ENCODE results near the gene POLR2C. TPM values are rescaled to one million over a fixed set of nuclear protein-coding genes. Genes with fewer than 3 reads are reported as not detected.
A peak's percentile ranks its signal among the peaks of the same experiment; 100 is the strongest.
"Not testable (repeated sequence)": the region's sequence is repeated elsewhere in the genome, so short reads cannot be mapped to it uniquely, and the experiment has no call there.

POLR2C gene
- total RNA-seq, 4 donors from 2014 or later, result 77.1 to 146 (median 101) TPM

DNA sequence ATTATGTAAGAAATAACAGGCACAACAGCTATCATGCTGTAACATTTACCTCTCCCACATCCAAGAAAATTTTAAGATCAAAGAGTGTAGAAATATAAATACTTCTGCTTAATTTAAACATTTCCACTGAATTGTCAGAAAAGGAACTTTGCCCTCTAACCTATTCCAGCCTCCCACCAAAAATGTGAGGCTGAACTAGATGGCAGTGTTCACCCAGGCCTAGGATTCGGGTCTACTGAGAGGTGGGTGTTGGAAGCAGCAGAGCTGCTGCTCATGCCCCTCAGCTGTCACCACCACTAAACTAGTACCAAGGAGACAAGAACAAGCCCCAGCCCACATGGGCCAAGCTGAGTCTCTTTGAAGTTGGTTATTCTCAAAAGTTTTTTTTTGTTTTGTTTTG is 26.6 kb upstream of the POLR2C start:
- no peak for TF ChIP-seq CTCF (IDR thresholded peaks at IDR 0.05)
- TF ChIP-seq POLR2A (IDR thresholded peaks at IDR 0.05), result no peak
- TF ChIP-seq EP300 (IDR thresholded peaks at IDR 0.05), result no peak
- H3K9me3 ChIP-seq, result peaks cover 0 to 9% (median 0%) of the 10 kb centered on the region in 4 donors
- H3K27me3 ChIP-seq, result no peaks in the 10 kb centered on the region
- DNase-seq (ENCODE audit: low spot score in 2 of 2), result no peak
- no peaks in the 10 kb centered on the region for H3K4me1 ChIP-seq
- 83 to 100% methylated on average over 1 of the region's 1 CpG for WGBS, 2 donors
- no peak overlapping the region for H3K4me3 ChIP-seq
- no peak overlapping the region for H3K27ac ChIP-seq
- peaks cover 5 to 98% (median 31%) of the 10 kb centered on the region in 3 donors for H3K36me3 ChIP-seq

GRCh38 chr16:57439947-57440346 is 22.5 kb upstream of the POLR2C start:
- not testable (repeated sequence) for H3K4me3 ChIP-seq; H3K4me1 ChIP-seq; H3K27me3 ChIP-seq; DNase-seq (ENCODE audit: low spot score in 2 of 2); H3K27ac ChIP-seq; H3K9me3 ChIP-seq
- H3K36me3 ChIP-seq, result peaks cover 5 to 57% (median 14%) of the 10 kb centered on the region in 3 donors
- WGBS, 2 donors, result 97 to 98% methylated on average over 8 of the region's 8 CpGs

DNA sequence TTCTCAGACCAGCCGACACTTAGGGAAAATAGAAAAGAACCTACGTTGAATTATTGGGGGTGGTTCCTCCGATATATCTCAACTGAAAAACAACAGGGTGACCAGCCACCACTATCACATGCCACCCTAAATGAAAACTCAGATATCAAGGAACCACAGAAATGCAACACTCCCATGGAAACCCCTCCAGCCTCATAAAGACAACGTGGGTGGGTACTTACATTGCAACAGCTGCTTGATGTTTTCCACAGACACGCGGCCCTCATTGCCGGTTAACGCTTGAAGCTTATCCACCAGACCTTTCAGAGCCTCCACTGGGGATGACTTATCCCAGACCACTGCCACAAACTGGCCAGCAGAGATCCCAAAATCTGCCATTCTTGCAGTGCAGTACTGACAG is 21.9 kb upstream of the POLR2C start:
- H3K27ac ChIP-seq; DNase-seq (ENCODE audit: low spot score in 2 of 2); H3K27me3 ChIP-seq; H3K4me1 ChIP-seq; H3K4me3 ChIP-seq; H3K9me3 ChIP-seq: not testable (repeated sequence)
- 93 to 96% methylated on average over 8 of the region's 8 CpGs for WGBS, 2 donors
- H3K36me3 ChIP-seq, result peaks cover 5 to 51% (median 14%) of the 10 kb centered on the region in 3 donors

DNA sequence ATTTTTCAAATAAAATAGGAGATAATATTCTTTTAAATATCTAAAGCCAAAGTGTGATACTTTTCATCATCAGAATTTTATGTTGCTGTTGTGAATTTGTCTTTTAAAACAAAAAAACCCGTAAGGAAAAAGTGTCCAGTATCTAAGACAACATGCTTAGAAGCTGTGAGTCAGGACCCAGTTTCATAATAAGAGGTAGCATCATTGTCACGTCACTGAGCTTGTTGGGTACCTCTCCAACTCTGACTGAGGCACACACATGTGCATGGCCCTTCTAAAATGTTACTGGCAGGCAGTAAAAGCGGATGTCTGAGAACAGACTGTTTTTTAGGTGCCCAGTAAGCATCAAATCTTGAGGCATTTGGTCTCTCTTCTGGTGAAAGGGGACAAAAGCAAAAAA is 17.8 kb upstream of the POLR2C start:
- peaks cover 0 to 9% (median 0%) of the 10 kb centered on the region in 4 donors for H3K9me3 ChIP-seq
- H3K27ac ChIP-seq, result no peak overlapping the region
- peaks cover 0 to 11% (median 9%) of the 10 kb centered on the region in 3 donors for H3K36me3 ChIP-seq
- H3K27me3 ChIP-seq, result no peaks in the 10 kb centered on the region
- TF ChIP-seq CTCF (IDR thresholded peaks at IDR 0.05), result no peak
- TF ChIP-seq EP300 (IDR thresholded peaks at IDR 0.05), result no peak
- TF ChIP-seq POLR2A (IDR thresholded peaks at IDR 0.05), result no peak
- peaks cover 0 to 30% (median 11%) of the 10 kb centered on the region in 4 donors for H3K4me1 ChIP-seq
- 81 to 86% methylated on average over 3 of the region's 3 CpGs for WGBS, 2 donors
- no peak overlapping the region for H3K4me3 ChIP-seq
- DNase-seq (ENCODE audit: low spot score in 2 of 2), result no peak

DNA sequence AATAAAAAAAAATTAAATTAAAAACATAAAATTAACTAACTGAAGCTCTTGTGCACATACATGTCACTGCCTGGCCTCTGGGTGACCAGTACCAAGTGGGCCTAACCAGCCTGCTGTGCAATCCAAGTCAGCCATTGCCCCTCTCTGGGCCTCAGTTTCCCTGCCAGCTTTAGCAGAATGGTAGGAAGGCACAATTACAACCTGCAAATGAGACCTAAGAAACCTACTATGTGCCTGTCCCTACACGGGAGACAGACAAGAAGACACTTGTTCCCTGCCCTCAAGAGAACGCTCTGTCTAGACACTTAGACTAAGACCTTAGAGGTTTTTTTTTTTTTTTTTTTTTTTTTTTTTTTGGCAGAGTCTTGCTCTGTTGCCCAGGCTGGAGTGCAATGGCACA is 17.0 kb upstream of the POLR2C start:
- H3K27me3 ChIP-seq, result no peaks in the 10 kb centered on the region
- no peak for DNase-seq (ENCODE audit: low spot score in 2 of 2)
- no peak overlapping the region for H3K27ac ChIP-seq
- no peak overlapping the region for H3K4me3 ChIP-seq
- H3K36me3 ChIP-seq, result peaks cover 0 to 3% (median 3%) of the 10 kb centered on the region in 3 donors
- H3K4me1 ChIP-seq, result peaks cover 0 to 30% (median 11%) of the 10 kb centered on the region in 4 donors
- TF ChIP-seq POLR2A (IDR thresholded peaks at IDR 0.05) (no peak), EP300 (IDR thresholded peaks at IDR 0.05) (no peak), CTCF (IDR thresholded peaks at IDR 0.05) (no peak)
- 91 to 92% methylated on average over 2 of the region's 2 CpGs for WGBS, 2 donors
- H3K9me3 ChIP-seq, result peaks cover 0 to 1% (median 0%) of the 10 kb centered on the region in 4 donors

GRCh38 chr16:57446531-57447185 is 15.8 kb upstream of the POLR2C start:
- DNase-seq (ENCODE audit: low spot score in 2 of 2), result peak in 1 of 2 donors; percentile 17
- no peak for TF ChIP-seq CTCF (IDR thresholded peaks at IDR 0.05)
- peak overlapping the region; percentile 79 to 99 (median 96) for H3K4me3 ChIP-seq
- no peaks in the 10 kb centered on the region for H3K9me3 ChIP-seq
- H3K36me3 ChIP-seq, result peaks cover 0 to 10% (median 4%) of the 10 kb centered on the region in 3 donors
- no peaks in the 10 kb centered on the region for H3K27me3 ChIP-seq
- H3K27ac ChIP-seq, result peak overlapping the region; percentile 77 to 93 (median 92)
- 1 to 3% methylated on average over 21 to 28 of the region's 28 CpGs for WGBS, 2 donors
- H3K4me1 ChIP-seq, result peaks cover 0 to 30% (median 11%) of the 10 kb centered on the region in 4 donors
